HG02885 (cell line): ENCODE data around the gene POU1F1.
"Not testable (repeated sequence)": the region's sequence is repeated elsewhere in the genome, so short reads cannot be mapped to it uniquely, and the experiment has no call there.

ENCODE experiments used
- ATAC-seq: cut with Tn5 transposase; IDR thresholded peaks from one replicate; pipeline ENCODE4 v1.9.1; 2021; ENCODE audit warnings: mild to moderate bottlenecking; ENCODE audit not compliant: unreplicated experiment, poor library complexity

POU1F1 gene

DNA sequence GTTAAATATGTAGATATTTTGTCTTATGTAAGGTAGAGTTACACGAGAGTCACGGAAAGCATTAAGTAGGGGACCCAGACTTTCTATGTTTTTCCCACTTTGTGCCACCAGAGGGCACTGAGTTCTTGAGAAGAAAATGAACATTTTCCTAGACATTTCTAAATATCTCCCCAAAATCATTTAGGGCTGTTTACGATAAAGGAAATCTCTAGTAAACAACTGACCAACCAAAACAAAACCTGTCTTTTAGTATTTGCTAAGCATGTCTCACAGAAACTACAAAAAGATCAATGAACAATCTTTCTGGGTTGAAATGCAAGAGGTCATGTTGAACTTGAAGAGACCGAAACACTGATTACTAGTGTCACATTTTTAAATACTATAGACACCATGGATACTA lies 16.1 kb downstream of the POU1F1 start:
- ATAC-seq: peak; percentile 85

DNA sequence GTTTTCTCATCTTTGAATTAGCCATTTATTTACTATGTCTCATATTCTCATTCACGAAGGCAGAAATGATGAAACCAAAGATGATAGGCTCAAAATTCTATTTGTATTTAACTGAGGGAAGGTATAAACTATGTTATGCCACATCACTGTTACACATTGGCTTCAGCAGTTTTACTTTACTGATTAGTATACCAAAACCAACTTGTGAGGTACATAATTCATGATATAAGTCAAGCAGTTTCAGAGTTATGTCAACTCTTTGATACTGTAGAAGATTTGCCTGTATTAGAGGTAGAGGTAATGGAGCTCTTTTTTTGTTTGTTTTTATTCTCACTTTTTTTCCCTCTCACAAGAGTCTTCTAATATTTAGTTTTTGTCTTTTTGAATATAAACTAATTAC lies 26.4 kb downstream of the POU1F1 start:
- ATAC-seq: no peak

GRCh38 chr3:87248831-87249230 lies 27.6 kb downstream of the POU1F1 start:
- ATAC-seq: no peak

- ATAC-seq: not testable (repeated sequence)
Measured at GRCh38 chr3:87248231-87248630, 28.2 kb downstream of the POU1F1 start.

GRCh38 chr3:87247430-87247773 lies 29.0 kb downstream of the POU1F1 start:
- no peak for ATAC-seq

DNA sequence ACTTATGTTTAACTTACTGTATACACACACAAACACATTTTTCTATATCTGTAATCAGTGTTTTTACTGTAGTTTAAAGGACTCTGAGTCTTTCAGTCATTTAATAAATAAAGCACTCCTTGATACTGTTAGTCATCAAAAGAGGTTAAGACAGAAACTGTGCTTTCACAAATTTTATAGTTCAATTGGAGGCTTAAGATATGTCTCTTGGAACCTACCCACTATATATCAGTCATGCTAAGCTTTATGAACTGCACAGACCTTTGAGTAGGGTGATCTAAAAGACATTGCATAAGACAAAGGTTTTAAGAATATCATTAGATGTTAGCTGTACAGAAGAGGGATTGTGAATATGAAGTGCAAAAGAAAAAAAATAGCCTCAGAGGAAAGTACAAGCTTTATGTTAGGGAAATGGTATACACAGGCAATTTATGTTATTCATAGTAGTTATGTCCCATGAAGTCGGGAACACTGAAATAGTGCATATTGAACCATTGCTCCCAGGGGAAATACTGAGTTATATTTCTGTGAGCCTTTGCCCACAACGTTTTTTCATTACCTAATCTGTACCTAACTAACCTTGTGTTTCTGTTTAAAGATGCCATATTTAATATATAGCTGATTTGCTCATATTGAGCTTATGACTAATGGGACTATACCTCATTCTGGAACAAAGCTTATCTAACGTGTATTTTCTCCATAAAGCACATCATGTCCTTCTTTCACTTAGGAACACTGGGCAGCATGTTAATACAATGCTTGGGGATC lies 29.5 kb downstream of the POU1F1 start:
- ATAC-seq: no peak

DNA sequence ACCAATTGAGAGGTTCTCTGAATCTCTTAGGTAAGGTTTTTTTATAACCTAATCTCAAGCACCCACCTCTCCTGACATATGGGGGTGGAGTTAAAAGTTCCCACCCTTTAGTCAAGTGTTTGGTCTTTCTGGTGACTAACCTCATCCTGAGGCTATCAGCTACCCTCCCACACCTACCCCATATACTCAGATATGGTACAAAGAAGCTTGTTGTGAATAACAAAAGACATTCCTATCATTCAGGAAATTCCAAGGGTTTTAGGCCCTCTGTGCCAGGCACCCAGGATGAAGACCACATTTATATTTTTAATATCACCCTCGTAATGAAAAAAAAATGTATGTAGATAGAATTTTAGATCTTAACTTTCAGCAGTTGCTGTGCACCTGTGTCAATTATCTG lies 40.3 kb downstream of the POU1F1 start:
- no peak for ATAC-seq

DNA sequence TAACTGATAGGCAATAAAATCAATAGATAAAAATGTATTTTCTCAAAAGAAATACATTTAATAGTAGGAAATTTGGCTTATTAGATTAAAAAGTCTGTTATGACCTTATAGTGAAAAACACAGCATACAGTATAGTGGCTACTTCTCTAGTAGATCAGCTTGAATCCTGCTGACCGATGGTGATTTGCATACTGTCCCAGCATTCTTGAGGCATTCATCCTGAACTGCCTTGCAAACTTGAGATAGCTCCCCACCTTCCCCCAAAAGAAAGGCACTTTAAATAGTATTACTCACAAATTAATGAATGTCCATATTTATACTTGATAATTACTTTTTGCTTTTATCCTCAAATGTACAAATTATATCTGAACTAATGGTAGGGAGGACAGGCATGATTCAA lies 42.6 kb downstream of the POU1F1 start:
- no peak for ATAC-seq

- ATAC-seq: no peak
Measured at GRCh38 chr3:87229113-87229512, 47.3 kb downstream of the POU1F1 start.

DNA sequence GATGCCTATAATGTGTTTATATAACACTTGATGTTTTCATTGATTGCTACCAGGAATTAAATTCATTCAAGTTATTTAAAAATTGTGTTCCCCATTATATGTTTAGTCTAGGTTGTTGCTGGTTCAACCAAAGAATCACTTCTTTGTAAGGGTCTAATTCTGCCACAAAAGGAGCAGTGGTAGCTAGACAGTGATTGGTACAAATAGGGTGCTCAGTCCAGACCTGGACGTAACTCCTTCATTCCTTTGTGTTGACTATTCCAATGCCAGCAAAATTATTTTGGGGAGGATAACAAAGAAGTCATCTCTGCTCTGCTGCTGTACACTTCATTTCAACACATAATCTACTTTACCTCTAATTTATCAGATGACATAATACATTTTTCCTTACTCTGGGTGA lies 48.1 kb downstream of the POU1F1 start:
- no peak for ATAC-seq

- peak; percentile 1 for ATAC-seq
Measured at GRCh38 chr3:87227835-87228144, 48.6 kb downstream of the POU1F1 start.

DNA sequence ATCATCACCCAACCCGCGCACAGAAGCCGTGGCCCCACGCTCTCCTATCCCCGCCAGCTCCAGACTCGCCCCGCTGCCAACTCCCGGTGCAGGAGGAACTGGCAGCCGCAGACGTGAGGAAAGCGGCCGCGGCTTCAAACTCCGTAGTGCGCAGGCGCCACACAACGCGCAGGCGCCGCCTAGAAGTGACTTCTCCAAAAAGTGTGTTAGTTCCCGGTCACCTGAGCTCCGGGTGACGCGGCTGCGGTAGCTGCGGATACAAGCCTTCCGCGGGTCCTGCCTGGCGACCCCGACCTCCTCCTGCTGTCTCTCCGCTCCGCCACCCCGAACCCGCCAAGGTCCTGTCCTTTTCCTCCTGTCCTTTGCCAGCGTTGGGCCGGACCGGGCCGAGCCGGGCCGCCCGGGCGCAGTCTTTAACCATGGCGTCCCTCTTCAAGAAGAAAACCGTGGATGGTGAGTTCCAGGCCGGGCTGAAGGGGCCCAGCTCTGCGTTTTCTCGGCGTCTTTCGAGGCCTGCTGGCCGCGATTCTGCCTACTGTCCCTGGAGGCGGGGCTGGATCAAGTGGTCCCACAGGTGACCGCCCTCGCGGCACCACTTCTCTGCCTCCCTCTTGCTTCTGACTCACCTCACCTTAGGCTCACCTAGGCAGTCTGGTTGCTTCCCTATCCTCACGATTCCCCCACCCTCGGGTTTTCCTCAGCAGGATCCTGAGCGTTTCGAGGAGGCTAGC lies 49.1 kb downstream of the POU1F1 start, which contains the start of gene CHMP2B:
Gene CHMP2B, plus strand, starts transcription at position 206 of the 731 bp plus-strand sequence. Its CDS starts 214 bp downstream, at position 420.
- peak; percentile 95 for ATAC-seq

- ATAC-seq: no peak
Measured at GRCh38 chr3:87225659-87226058, 50.7 kb downstream of the POU1F1 start.

DNA sequence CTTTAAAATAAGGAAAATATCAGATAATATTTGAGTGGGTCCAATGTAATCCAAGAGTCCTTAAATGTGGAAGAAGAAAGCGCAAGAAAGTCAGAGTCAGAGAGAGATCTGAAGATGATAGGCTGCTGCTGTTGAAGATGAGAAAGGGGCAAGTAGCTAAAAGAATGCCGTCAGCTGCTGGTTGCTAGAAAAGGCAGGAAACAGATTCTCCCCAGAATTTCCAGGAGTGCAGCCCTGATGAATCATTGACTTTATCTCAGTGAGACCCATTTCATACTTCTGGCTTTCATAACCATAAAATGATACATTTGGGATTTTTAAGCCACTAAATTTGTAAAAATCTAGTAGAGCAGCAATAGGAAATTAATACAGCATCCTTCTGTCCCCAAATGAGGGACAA lies 56.8 kb downstream of the POU1F1 start:
- no peak for ATAC-seq

GRCh38 chr3:87218560-87218959 lies 57.8 kb downstream of the POU1F1 start:
- no peak for ATAC-seq
